Measurements from ENCODE around the gene PAAF1.

Gene PAAF1

DNA sequence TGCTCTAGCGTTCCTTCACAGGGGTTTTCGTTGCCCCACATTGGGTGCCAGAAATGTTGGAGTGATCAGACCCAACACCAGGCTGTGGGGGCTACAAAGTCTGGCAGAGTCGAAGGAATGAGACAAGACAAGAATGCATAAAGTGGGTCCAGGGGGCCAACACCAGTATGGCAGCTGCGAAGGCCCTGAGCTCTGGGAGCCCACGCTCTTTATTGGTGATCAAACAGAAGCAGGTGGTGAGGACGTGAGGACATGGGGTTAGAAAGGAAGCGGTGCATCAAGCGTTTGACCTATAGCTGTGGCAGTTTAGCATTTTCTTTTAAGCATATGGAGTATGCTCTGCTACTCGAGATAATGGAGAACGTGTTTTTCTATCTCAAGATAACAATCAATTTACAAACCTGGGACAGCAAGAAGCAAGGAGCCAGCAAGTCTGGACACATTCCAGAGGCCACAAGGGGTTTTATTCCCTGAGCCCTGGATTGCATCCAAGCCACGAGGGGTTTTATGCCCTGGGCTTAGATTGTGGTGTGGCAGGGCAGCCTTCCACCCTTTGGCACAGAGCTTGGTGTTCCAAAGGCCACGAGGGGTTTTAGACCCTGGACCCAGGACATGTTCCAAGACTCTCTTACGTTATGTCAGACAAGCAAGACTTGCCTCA, 70.1 kb downstream of the PAAF1 start:
- DNase-seq (ENCODE audit: low spot score), result no peak

DNA sequence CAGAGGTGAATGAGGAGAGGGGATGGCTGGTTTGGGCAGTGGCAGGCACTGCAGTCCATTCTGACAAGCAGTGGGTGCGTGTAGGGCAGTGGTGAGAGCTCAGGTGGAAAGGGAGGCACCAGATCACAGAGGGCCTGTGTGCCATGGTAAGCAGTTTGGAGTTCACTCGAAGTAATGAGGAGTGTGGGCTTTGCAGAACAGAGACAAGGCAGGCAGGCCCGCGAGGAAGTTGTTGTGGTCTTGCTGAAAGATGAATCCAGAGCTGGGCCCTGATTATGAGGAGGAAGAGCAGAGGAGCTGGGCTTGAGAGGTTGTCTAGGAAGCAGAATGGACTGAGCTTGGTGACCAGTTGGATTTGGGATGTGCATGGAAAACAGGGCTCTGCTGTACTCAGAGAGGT, 72.4 kb downstream of the PAAF1 start:
- DNase-seq (ENCODE audit: low spot score), result no peak

DNA sequence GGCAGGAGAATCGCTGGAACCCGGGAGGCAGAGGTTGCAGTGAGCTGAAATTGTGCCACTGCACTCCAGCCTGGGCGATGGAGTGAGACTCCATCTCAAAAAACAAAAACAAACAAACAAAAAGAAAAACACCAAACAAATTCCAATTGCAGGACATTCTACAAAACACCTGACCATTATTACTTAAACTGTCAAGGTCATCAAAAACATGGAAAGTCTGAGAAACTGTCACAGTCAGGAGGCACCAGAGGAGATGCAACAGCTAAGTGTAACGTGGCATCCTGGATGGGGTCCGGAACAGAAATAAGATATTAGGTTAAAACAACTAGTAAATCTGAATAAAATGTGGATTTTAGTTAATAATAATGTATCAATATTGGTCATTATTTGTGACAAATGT, 73.1 kb downstream of the PAAF1 start:
- no peak for DNase-seq (ENCODE audit: low spot score)

DNA sequence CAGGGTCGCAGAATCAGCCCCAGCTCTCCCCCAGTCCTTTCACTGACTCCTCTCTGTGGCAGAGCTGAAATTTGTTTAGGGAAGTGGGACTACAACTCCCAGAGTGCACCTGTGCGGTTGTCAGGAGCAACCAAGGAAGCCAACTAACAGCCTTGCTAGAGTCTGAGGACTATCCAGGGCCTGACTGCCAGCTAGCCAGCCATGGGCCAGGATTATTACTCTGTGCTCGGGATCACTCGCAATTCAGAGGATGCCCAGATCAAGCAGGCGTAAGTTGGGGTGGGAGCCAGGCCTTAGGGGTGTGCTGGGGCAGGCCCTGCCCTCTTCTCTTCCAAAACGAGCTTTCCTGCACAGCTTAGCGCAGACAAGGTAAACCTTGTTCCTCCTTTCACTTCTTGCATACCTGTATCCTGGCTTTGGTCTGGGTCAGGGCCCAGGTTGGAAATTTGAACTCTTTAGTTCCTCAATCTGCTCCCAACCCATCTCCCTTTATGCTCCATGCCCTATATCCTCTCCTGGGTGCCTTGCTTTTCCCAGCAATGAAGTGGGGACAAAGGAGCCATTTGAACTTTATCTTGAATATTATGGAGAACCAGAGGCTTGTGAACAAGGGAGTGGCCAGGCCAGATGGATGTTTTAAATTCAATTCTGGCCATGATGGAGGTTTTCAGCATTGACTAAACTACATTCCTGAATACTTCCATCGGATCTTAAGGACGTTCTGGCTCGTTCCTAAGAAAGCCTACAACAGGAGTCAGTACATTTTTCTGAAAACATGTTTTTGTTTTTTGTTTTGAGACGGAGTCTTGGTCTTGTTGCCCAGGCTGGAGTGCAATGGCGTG, 74.3 kb downstream of the PAAF1 start, which contains the start of gene DNAJB13:
Gene DNAJB13, plus strand, starts transcription at position 158 of the 842 bp plus-strand sequence. Its CDS starts 44 bp downstream, at position 202.
- no peak for DNase-seq (ENCODE audit: low spot score)

DNA sequence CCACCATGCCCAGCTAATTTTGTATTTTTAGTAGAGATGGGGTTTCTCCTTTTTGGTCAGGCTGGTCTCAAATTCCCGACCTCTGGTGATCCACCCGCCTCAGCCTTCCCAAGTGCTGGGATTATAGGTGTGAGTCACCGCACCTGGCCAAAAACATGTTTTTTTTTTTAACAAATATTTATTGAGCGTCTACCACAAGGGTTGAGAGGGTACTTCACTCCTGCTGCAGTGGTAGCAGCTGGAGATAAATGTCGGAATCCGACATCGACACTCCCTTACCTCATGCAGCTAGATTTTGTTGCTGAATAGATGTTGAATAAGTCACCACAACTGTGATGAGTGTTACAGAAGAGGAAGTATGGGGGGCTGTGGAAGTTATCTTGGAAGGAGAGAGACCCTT, 75.0 kb downstream of the PAAF1 start:
- no peak for DNase-seq (ENCODE audit: low spot score)

DNA sequence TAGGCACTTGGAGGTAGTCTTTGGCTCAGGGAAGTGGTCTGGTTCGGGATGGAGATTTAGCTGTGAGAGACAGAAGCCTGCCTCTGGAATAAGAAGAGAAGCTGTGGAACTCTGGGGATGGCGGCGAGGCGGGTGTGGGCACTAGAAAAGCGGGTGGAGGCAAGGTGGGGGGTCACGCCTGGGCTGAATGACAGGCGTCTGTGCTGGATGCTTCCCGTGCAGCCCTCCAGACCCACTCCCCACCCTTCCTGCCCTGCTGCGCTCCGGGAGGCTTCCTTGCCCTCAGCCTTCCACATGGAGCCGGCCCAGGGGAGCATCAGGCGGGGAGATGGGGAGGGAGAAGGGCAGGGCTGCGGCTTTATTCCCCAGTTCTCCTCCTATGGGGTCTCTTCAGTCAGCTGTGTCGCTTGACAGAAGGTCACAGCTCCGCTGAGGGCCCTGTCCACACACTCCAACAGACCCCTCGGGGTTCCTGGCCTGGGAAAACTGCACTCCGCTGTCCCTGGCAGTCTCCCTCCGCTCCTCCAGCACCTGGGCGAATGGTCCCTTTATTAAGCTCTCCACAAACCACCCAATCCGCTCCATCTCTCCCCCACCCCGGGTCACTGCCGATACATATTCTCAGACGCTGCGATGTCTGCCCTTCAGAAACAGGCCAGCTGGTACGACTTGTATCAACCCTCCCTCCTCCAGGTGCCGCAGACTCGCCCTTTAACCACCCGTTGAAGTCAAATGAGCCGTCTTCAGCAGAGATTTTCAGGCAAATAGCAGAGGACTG, 80.3 kb downstream of the PAAF1 start:
- no peak for DNase-seq (ENCODE audit: low spot score)

DNA sequence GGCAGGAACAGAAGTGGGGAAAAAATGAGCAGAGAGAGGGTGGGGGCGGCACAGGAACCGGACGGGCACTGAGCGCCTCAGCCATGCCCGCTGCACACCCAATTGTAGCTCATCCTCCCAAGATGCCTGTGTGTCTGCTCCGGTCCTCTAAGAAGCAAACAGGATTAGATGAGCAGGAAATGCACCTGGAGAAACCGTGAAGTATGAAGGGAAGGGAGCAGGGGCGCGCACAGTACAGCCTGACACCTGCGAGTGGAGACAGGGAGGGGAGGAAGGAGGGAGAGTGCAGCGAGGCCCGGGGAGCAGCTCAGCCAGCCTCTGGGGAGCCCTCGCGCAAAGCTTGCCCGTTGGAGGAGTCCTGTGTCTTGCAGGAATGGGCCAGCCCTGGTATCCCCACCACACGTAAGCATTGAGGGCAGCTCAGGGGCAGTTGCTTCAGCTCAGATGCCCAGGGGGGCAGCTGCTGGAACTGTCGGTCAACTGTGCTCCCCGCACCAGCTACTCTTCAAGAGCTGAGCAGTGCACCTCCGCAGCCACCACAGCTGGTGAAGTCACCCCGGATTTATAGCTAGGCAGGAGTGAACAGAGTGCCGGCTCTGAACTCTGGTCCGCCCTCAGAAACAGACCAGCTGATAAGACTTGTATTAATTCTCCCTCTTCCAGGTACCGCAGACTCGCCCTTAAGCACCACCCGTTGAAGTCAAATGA, 81.0 kb downstream of the PAAF1 start:
- DNase-seq (ENCODE audit: low spot score), result no peak

DNA sequence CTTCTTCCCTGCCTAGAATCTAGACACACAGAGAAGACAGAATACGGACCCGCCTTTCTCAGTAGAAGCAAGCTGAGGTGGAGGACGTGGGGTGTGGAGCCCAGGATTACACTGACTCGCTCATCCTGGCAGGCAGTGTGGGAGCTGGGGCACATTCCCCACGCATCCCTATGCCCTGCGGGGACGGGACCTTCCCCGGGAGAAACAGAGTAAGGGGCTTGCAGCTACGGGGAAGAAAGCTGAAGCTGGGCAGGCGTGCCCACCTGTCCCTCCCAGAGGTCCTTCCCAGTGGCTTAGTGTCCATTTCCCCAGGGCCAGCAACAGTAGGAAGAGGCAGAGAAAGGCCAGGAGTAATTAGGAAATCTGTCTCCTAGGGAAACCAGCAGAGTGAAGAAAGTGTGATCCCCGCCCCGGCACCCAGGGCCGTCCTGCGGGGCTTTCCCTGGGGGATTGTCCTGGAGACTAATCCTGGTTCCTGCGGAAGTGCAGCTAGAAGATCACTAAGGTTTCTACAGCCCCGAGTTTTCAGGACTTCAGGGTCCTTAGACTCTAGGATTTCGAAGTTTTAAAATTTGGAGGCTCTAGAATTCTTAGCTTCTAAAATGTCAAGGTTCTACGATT, 81.8 kb downstream of the PAAF1 start:
- DNase-seq (ENCODE audit: low spot score), result no peak

DNA sequence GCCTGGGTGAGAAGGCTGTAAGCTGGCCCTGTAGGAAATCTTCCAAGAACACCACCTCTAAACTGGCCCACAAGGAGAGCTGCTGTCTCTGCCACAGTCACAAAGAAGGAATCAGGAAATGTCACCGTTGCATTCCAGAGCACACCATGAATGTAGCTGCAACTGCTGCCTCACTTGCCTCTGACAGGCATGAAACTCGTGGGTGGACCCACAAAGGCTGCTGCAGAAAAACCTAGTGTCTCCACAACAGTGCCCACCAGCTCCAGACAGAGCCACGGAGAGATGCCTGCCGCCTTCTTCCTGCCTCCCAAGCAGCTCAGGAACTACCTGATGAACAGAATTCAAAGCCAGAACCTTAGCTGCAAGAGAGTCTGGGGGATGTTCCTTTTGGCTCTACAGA, 84.5 kb downstream of the PAAF1 start:
- no peak for DNase-seq (ENCODE audit: low spot score)

DNA sequence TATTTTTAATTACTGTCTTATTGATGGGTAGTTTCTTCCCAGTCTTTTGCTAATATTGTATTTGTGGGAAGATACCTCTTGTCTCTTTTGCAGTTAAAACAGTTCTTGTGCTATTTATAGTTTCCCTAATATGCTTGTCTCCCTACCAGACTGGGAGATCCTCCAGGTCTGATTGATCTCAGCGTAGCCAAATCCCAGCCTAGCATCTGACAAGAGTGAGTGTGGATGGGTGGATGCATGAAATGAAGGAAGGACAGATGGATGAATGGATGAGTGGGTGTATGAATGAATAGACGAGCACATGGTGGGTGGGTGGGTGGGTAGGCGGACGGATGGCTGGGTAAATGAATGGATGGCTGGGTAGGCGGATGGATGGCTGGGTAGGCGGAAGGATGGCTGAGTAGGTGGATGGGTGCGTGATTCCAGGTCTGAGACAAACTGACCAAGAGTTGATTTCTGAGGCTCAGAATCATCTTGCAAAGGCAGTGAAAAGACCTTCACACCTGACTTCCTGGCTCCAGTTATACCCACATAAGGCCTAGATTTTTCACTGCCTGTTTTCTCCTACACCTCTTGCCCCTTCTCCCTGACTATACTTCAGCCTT, 85.4 kb downstream of the PAAF1 start:
- DNase-seq (ENCODE audit: low spot score), result no peak

DNA sequence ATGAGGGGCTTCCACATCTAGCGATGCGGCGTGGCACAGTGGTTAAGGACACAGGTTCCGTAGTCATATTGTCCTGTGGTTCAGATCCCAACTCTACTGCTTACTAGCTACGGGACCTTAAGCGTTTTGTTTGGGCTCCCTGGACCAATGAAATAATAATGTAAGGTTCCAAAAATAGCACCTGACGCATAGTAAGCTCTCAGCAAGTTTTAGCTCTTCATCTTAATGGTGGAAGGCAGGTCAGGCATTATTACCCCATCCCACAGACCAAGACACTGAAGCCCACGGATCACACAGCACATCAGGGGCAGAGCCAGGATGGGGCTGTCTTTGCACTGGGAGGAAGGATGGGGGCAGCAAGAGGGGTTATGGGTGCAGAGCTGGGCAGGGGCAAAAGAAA, 87.1 kb downstream of the PAAF1 start:
- DNase-seq (ENCODE audit: low spot score), result no peak

DNA sequence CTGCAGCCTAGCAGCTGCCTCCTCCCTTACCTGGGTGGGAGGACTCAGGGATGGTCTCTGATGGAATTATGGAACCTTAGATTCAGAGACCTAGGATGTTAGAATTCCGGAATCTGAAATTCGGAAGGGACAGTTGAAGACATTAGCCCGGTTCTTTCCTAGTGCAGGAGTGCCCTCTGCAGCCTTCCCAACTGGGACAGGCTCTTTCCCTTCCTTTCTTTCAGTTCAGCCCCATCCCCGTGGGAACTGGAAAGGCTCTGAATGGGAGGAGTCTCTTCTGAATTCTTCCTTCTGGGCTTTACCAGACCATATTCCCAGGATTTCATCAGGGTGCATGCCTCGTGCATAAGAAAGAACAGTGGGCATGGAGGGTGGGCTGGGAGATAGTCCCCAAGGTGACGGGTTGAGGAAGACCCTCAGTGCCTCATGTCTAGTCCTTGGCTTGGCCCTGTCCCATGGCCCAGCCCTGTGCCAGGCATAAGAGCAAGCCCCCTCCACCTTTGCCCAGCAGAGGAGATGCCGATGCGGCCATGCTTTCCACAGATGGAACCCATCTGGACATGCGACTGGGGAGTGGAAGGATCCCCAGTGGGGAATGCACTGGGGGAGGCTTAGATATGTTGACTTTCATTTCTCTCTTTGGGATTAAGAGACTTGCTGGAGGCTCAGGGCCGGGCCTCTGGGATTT, 88.4 kb downstream of the PAAF1 start:
- DNase-seq (ENCODE audit: low spot score), result no peak

DNA sequence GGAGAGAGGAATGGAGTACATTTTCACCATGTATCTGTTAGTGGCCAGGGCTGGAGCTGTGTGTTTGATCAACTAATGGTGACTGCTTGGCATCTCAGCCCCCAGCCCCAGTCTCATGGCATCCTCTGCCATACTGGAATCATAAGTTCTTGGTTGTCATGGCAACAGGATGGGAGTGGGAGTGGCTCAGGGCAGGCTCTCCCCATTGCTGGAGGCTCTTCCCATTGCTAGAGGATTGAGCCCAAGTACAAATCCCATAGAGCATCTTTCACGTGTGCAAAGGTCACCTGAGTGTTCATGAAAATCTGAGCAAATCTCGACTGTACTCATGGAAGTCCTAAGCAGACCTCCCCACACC, 88.9 kb downstream of the PAAF1 start:
- no peak for DNase-seq (ENCODE audit: low spot score)

DNA sequence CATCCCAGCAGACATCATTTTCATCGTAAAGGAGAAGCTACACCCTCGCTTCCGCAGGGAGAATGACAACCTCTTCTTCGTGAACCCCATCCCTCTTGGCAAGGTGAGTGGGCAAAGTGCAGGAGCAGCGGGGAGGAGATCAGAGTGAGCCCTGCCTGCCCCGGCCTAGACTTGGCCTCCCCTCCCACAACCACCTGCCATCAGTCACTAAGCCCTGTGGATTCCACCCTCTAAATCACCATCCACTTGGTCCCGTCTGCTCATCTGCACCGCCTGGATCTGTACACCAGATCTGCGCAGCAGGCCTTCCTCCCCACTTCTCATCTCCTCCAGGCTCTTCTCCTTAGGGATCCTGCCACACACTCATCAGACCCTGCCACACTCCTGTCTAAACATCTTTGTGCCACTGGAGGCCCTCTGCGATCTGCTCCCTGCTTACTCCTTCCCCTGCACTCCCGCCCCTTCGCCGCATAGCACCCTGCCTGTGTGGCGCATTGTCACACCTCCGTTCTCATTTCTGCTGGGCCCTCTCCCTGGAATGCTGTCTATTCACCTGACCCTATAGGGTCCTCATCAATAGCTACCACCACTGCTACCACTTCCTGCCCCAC, 91.7 kb downstream of the PAAF1 start:
- no peak for DNase-seq (ENCODE audit: low spot score)

DNA sequence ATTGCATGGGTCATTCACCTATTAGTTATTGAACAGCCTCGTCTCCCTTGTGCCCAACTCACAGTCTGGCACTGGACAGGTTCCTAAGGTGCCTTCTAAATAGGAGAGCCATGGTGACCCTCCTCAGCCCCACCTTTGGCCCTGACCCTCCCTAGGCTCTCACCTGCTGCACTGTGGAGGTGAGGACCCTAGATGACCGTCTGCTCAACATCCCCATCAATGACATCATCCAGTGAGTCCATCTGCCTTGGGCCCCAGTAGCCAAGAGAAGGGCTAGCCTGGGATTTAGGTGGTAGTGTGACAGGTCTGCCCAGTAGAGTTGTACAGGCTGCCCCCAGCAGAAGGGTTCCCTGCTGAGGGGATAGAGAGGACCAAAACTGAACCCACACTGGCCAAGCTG, 92.3 kb downstream of the PAAF1 start:
- DNase-seq (ENCODE audit: low spot score), result no peak

DNA sequence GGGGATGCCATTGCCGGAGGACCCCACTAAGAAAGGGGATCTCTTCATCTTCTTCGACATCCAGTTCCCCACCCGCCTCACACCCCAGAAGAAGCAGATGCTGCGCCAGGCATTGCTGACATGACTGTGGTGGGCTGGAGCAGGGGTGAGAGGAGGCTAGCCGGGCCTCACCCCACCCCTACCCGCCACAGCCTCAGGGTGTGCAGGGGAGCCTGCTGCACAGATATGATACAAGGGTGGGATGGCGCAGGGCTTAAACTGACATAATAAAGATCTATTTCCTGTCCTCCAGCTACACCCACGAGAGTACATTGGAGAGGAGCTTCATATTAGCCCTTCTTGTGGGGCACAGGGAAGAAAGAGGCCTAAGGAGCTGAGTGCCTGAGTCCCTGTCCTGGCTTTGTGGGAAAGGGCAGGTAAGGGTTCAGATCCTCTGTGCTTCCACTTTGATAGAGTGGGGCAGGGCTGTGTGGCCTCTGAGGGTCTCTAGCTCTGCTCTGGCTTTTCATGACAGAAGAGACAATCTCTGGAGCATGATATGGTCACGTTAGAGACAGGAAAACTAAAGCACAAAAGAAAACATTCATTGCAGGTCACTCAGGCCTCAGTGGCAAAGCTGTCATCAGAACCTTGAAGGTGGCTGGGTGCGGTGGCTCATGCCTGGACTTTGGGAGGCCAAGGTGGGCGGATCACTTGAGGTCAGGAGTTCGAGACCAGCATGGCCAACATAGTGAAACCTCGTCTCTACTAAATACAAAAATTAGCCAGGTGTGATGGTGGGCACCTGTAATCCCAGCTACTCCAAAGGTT, 93.4 kb downstream of the PAAF1 start:
- DNase-seq (ENCODE audit: low spot score), result peak; percentile 71

DNA sequence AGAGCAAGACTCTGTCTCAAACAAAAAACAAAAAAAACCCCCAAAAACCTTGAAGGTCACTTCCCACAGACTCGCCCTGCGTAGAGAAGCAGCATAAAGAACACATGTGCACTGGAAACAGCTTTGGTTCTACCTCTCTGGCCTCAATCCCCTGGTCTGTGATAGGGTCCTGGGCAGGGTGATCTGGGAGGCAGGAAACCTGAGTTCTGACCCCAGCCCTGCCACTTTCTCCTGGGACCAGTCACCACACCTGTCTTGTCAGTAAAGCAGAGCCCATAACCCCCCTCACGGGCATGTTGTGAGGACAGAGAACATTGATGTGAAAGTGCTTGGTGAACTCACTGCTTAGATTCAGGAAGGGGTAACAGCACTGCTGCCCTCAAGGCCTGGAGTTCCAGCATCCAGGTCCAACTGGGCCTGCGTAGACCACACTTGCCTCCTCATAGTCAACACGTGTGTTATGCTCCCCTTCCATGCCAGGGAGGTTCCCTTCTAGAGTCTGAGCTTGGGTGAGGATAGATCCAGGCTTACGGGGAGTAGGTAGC, 94.4 kb downstream of the PAAF1 start:
- DNase-seq (ENCODE audit: low spot score), result peak; percentile 41

DNA sequence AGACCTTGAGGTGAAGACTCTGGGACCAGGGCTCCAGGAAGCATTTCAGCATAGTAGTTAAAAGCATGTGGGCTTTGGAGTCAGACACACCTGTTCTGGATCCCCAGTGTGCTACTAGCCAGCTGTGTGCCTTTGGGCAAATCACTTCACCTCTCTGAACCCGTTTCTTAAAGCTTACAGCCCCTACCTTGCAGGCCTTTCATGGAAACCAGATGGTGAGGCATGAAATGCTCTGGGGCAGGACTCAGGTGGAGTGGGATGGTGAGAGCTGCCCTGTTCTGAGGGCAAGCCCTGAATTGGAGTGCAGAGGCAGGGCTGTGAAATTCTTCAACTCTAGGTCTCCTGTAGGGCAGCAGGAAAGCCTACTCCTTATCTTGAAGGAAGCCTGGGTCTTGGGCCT, 95.4 kb downstream of the PAAF1 start:
- DNase-seq (ENCODE audit: low spot score), result no peak
